ENCODE results near the gene S100A2. TPM values are rescaled to one million over a fixed set of nuclear protein-coding genes. Genes with fewer than 3 reads are reported as not detected.
A peak's percentile ranks its signal among the peaks of the same experiment; 100 is the strongest.

Gene S100A2
- total RNA-seq, 2 experiments from 2014 or later, result 0.74 to 0.77 TPM

DNA sequence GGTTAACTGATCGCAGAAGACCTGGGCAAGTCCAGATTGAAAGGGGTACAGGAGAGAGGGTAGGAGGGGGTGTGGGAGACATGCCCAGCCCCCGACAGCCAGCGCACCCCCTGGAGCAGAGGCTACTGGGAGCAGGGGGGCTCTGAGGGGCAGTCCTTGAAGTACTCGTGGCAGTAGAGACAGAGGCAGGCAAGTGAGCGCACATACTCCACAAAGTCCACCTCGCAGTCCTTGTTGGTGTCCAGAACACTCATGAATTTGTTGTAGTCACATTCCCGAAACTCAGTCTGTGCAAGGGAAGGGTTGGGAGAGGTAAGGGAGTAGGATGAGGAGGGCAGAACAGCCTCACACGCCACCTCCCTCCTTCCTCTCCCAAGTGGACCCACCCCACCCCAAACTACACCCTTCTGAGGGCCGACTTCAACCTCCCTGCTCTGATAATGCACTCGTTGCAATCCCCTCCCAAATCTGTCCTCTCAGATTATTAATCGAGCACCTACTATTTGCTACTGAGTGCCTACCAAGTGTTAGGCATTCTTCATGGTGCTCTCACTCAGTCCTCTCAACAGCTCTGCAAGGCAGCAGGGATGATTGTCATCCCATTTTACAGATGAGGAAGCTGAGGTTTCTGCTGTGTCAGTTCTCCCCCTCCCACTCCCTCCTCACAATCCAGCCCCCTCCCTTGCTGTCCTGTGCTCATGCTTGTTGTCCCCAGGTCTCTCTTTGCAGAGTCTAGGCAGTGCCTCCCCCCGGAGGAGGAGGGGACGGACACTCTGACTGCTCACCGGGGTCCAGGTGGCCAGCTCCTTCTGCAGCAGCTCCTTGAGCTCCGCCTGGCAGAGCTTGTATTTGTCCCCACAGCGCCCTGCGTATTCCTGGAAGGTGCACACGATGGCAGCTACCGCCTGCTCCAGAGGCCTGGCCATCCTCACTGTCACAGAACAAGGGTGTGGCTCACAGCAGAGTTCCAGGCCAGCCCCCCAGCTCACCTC lies 17.8 kb downstream of the S100A2 start:
- intact Hi-C loops (cut with micrococcal nuclease), result no loop called here
- no peak overlapping the region for H3K4me3 Mint-ChIP-seq
- CTCF ChIA-PET, result interaction anchor here (0.7 to 2.2 kb wide), 3 partner anchors 9 to 15 kb away, joined by 3 to 8 read pairs (median 5); no protein-coding TSS in a partner anchor

DNA sequence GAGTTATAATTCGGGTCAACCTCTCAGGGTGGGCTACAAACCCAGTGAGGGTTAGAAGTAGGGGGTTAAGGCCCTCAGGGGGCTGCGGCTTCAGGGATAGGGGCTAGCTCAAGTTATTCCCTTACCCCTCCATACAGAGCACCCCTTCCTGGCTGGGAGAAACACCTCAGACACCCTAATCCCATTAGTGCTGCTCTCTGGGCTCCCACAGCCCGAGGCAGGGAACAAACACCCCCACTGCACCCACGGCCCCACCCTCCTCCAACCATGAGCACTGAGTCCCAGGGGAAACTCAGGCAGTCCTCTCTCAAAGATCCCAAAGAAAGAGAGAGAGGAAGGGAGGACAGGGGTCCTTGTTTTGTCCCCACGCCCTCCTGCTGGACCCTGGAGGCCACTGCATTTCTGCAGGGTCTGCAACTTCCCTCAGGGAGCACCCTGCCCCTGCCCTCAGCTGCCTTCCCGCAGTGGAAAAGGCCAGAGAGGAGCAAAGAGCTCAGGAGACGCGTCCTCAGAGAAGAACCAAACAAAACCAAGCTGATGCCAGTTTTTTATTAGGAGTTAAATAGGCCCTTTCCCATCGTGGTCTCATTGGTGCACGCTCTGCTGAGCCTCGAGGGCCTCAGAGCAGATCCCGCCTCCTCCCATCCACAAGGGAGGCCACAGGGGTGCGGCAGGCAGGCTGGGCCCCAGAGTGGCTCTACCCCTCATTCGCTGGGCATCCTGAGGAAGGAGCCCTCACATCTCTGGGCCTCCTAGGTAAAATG lies 18.7 kb downstream of the S100A2 start:
- CTCF ChIA-PET, result interaction anchor here (0.7 to 3.9 kb wide), 5 partner anchors 10 to 26 kb away, joined by 3 to 47 read pairs (median 7); no protein-coding TSS in a partner anchor
- Mint-ChIP-seq H3K36me3 (ENCODE audit: low read depth) (no peaks in the 10 kb centered on the region), H3K27ac (peak overlapping the region; percentile 15), H3K4me1 (ENCODE audit: low read depth) (peaks cover 58% of the 10 kb centered on the region), H3K4me3 (no peak overlapping the region), H3K27me3 (ENCODE audit: low read depth) (no peaks in the 10 kb centered on the region), H3K9me3 (no peaks in the 10 kb centered on the region)
- no peak for DNase-seq
- intact Hi-C loops (cut with micrococcal nuclease), result no loop called here

More for the DNA sequence above, 17.8 kb downstream of the S100A2 start:
- H3K4me1 Mint-ChIP-seq (ENCODE audit: low read depth), result peaks cover 49% of the 10 kb centered on the region
- no peak for DNase-seq
- no peak overlapping the region for H3K27ac Mint-ChIP-seq
- H3K36me3 Mint-ChIP-seq (ENCODE audit: low read depth), result no peaks in the 10 kb centered on the region
- H3K27me3 Mint-ChIP-seq (ENCODE audit: low read depth), result no peaks in the 10 kb centered on the region
- no peaks in the 10 kb centered on the region for H3K9me3 Mint-ChIP-seq

DNA sequence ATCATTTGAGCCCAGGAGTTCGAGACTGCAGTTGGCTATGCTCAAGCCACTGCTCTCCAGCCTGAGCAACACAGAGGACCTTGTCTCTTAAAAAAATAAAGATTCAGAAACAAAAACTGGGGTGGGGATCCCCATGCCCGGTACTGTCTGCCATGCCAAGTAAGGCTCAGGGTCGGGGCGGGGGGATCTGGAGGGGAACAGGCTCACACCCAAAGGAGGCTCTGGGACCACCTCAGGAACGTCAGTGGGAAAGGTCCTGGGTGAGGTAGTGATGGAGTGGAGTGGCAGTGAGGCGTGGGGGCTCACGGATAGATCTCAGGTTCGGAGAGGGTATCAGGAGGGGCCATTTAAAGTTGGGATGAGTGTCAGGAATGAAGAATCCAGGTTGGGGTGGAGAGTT lies 19.3 kb downstream of the S100A2 start:
- CTCF ChIA-PET, result interaction anchor here (0.6 to 3.9 kb wide), 5 partner anchors 9 to 39 kb away, joined by 3 to 47 read pairs (median 4); no protein-coding TSS in a partner anchor
- H3K36me3 Mint-ChIP-seq (ENCODE audit: low read depth), result no peaks in the 10 kb centered on the region
- H3K27ac Mint-ChIP-seq, result peak overlapping the region; percentile 93
- no peak for DNase-seq
- peaks cover 64% of the 10 kb centered on the region for H3K4me1 Mint-ChIP-seq (ENCODE audit: low read depth)
- intact Hi-C loops (cut with micrococcal nuclease), result no loop called here
- H3K4me3 Mint-ChIP-seq, result no peak overlapping the region
- no peaks in the 10 kb centered on the region for H3K9me3 Mint-ChIP-seq
- no peaks in the 10 kb centered on the region for H3K27me3 Mint-ChIP-seq (ENCODE audit: low read depth)

DNA sequence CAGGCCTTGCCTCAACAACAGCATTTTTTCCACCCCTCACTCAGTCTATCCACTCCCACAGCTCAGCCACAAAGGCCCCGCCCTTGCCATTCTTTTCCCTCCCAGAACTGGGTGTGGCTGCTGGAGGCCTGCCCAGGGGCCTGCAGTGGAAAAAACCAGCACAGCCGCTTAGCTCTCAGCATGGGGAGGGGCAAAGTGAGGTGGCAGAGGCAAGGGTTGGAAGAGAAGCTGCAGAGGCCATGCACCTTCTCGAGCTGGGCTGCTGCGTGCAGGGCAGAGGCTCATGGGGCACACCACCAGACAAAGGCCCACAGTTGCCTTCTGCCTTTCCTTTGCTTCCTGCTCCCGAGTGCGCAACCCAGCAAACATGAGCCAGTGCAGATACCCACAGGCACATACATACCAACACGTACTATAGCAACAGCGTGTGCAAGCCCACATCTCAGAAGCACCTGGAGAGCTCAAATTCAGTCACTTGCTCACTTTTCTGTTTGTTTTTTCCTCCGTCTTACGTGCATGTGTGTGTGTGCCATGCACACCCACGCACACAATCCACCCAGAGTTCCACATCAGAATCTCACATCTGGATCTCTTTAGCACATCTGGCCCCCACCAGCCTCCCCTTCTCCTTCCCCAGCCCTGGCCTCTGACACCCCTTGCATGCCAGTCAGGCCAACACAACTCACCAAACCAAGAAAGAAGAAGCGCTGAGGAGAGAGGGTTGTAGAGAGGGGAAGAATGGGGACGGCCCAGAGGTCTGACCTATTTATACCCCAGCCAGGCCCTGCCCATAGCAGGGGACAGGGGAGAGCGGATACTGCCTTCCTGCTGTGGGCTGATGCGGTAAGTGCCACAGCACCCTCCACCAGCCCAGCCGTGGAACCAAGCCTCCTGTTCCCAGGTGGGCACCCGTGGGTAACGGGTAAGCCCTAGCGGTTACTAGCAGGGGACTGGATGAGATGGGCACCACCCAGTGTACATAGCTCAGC lies 20.3 kb downstream of the S100A2 start, which contains the start of gene S100A4:
TSS of gene S100A4 (minus strand) at position 740 of the 989 bp plus-strand sequence. CDS start 1,012 bp downstream, outside the sequence.
- peak; percentile 98 for DNase-seq
- intact Hi-C loops (cut with micrococcal nuclease), result loop anchor here (1.0 kb wide), 2 partner anchors 12 to 21 kb away; no protein-coding TSS in a partner anchor
- CTCF ChIA-PET, result interaction anchor here (0.6 to 3.9 kb wide), 12 partner anchors 10 to 51 kb away, joined by 3 to 47 read pairs (median 4); partner anchors contain the start of gene S100A6
- H3K27ac Mint-ChIP-seq, result peak within 1 kb of the TSS; percentile 93
- H3K9me3 Mint-ChIP-seq, result no peaks in the 10 kb centered on the region
- no peaks in the 10 kb centered on the region for H3K36me3 Mint-ChIP-seq (ENCODE audit: low read depth)
- H3K27me3 Mint-ChIP-seq (ENCODE audit: low read depth), result no peaks in the 10 kb centered on the region
- H3K4me3 Mint-ChIP-seq, result peak within 1 kb of the TSS; percentile 71
- peaks cover 74% of the 10 kb centered on the region for H3K4me1 Mint-ChIP-seq (ENCODE audit: low read depth)

DNA sequence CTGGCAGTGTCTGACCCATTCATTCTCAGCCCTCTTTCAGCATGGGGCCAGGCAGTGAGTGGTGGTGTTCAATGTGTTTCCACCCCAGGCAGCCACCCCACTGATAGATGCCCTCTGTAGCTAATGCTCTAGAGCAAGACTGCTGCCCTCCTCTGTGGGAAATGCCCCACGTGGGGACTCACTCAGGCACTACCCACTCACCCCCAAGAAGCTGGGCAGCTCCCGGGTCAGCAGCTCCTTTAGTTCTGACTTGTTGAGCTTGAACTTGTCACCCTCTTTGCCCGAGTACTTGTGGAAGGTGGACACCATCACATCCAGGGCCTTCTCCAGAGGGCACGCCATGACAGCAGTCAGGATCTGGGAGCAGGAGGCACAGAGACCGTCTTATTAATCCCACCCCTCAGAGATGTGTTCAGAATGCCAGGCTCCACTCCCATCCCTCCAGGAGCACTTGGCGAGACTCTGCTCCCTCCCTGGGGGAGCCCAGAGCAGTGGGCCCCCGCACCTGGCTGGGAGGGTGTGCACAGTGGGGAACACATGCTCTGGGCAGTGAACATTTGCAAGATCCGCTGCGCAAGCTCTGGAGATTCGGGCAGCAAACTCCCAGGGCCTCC lies 21.1 kb downstream of the S100A2 start:
- intact Hi-C loops (cut with micrococcal nuclease), result loop anchor here (1.0 kb wide), 2 partner anchors 11 to 22 kb away; no protein-coding TSS in a partner anchor
- peak overlapping the region; percentile 71 for H3K4me3 Mint-ChIP-seq
- H3K4me1 Mint-ChIP-seq (ENCODE audit: low read depth), result peaks cover 82% of the 10 kb centered on the region
- no peaks in the 10 kb centered on the region for H3K9me3 Mint-ChIP-seq
- no peak for DNase-seq
- H3K27ac Mint-ChIP-seq, result peak overlapping the region; percentile 93
- no peaks in the 10 kb centered on the region for H3K36me3 Mint-ChIP-seq (ENCODE audit: low read depth)
- H3K27me3 Mint-ChIP-seq (ENCODE audit: low read depth), result no peaks in the 10 kb centered on the region
- CTCF ChIA-PET, result interaction anchor here (0.8 to 5.0 kb wide), 11 partner anchors 9 to 50 kb away, joined by 3 to 47 read pairs (median 5); partner anchors contain the start of gene S100A6

DNA sequence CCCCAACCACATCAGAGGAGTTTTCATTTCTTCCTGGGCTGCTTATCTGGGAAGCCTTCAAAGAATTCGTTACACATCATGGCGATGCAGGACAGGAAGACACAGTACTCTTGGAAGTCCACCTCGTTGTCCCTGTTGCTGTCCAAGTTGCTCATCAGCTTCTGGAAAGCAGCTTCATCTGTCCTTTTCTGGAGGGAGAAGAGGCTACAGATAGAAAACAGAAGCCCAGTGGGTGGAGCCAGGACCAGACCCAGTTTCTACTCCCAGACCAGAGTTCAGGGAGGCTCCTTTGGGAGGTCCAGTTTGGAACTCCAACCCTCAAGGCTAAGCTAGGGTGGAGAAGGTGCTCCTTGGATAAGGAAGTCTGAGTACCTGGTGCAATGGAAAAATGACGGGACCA lies 21.9 kb downstream of the S100A2 start:
- CTCF ChIA-PET, result interaction anchor here (0.9 to 5.0 kb wide), 5 partner anchors 9 to 24 kb away, joined by 4 to 47 read pairs (median 14); partner anchors contain the start of gene S100A6
- DNase-seq, result no peak
- peak overlapping the region; percentile 71 for H3K4me3 Mint-ChIP-seq
- no peaks in the 10 kb centered on the region for H3K9me3 Mint-ChIP-seq
- peaks cover 83% of the 10 kb centered on the region for H3K4me1 Mint-ChIP-seq (ENCODE audit: low read depth)
- H3K27ac Mint-ChIP-seq, result peak overlapping the region; percentile 93
- no peaks in the 10 kb centered on the region for H3K27me3 Mint-ChIP-seq (ENCODE audit: low read depth)
- intact Hi-C loops (cut with micrococcal nuclease), result no loop called here
- H3K36me3 Mint-ChIP-seq (ENCODE audit: low read depth), result no peaks in the 10 kb centered on the region

DNA sequence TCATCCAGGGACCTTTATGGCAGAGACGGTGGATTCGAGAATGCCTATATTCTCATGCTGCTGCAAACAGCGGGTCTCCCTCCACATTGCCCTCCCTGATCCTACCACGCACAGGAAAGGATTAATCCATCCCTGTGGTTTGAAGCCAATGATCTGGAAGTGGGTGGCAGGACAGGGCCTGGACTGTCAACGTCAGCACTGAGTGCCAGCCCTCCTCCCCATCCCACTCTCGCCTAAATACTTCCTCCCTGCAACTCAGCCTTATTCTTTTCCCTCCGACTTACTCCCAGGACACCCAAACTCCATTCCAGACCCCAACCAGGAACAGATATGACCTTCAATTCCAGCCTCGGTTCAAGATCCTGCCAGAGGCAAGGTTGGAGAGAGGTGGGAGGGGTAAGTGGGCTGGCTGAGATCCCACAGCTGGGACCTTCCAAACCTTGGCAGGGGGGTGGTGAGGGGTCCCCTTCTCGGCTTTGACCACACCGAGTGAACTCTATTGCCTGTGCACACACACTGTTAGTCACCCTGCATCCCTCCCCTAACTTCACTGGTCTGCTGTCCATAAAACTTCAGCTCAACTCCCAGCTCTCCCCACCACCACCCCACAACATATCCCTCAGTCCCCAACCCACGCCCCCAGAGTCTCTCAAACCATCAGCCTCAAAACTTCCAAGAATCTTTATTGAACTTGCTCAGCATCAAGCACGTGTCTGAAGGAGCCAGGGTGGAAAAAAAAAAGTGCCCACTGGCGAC lies 22.5 kb downstream of the S100A2 start:
- CTCF ChIA-PET, result interaction anchor here (0.9 to 5.0 kb wide), 5 partner anchors 8 to 25 kb away, joined by 4 to 47 read pairs (median 14); partner anchors contain the start of gene S100A6
- no peak for DNase-seq
- H3K27me3 Mint-ChIP-seq (ENCODE audit: low read depth), result no peaks in the 10 kb centered on the region
- intact Hi-C loops (cut with micrococcal nuclease), result no loop called here
- peak overlapping the region; percentile 93 for H3K27ac Mint-ChIP-seq
- no peak overlapping the region for H3K4me3 Mint-ChIP-seq
- no peaks in the 10 kb centered on the region for H3K36me3 Mint-ChIP-seq (ENCODE audit: low read depth)
- H3K9me3 Mint-ChIP-seq, result no peaks in the 10 kb centered on the region
- peaks cover 79% of the 10 kb centered on the region for H3K4me1 Mint-ChIP-seq (ENCODE audit: low read depth)

DNA sequence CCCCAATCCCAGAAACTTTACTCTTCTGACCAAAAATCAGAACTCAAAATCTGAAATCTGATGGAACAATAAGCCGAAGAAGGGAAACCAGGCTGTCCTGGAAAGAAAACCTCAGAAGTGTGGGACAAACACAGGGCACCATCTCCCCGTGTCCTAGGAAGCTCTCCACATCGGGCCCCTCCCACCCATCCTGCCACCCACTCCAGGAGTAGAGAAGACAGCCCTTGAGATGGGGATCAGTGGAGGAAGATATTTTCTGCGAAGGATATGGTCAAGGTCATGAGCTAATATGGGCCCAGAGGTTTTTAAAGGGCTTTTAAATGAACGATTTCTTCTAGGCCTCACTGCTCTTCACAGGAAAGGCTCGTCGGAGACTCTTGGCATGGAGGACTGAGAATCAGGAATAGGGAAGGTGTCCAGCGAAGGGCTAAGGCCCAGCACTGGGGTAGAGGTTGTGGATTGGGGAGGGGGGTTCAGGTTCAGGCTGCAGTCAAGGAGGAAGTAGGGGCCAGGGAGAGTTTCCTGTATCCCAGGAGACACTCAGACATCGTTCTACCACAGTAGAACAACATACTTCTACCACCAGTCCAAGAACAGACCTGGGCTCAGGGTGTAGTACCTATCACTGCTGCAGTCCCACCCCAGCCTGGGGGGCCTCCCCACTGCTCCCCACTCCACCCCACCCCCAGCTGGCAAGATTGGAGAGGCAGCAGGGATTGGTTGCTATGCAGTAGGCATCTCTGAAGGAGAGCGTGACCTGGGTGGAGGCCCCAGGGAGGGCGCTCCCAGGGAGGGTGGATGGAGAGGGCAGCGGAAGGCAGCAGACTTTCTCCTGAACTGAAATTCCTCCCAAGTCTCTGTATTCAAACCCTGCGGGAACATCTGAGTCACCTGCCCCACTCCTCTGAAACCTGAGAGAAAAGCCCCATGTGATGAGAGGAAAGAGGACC lies 23.7 kb downstream of the S100A2 start:
- H3K27ac Mint-ChIP-seq, result peak overlapping the region; percentile 88
- H3K4me1 Mint-ChIP-seq (ENCODE audit: low read depth), result peaks cover 80% of the 10 kb centered on the region
- intact Hi-C loops (cut with micrococcal nuclease), result no loop called here
- no peak overlapping the region for H3K4me3 Mint-ChIP-seq
- H3K27me3 Mint-ChIP-seq (ENCODE audit: low read depth), result no peaks in the 10 kb centered on the region
- H3K9me3 Mint-ChIP-seq, result no peaks in the 10 kb centered on the region
- no peak for DNase-seq
- CTCF ChIA-PET, result interaction anchor here (1.0 to 5.0 kb wide), 5 partner anchors 9 to 31 kb away, joined by 3 to 23 read pairs (median 4); no protein-coding TSS in a partner anchor
- H3K36me3 Mint-ChIP-seq (ENCODE audit: low read depth), result no peaks in the 10 kb centered on the region
